GM19240 (cell line): ENCODE results near the gene RFPL1.
A peak's percentile ranks its signal among the peaks of the same experiment; 100 is the strongest.
"Not testable (repeated sequence)": the region's sequence is repeated elsewhere in the genome, so short reads cannot be mapped to it uniquely, and the experiment has no call there.

Source experiments
- DNase-seq: peaks from one replicate; pipeline ENCODE4 v3.0.0; 2011; ENCODE audit warnings: low spot score; ENCODE audit not compliant: insufficient read length

The RFPL1 gene

GRCh38 chr22:29438283-29438682 lies at the start of gene RFPL1:
Gene RFPL1 (plus strand): TSS chr22:29438583.
- DNase-seq: not testable (repeated sequence)

DNA sequence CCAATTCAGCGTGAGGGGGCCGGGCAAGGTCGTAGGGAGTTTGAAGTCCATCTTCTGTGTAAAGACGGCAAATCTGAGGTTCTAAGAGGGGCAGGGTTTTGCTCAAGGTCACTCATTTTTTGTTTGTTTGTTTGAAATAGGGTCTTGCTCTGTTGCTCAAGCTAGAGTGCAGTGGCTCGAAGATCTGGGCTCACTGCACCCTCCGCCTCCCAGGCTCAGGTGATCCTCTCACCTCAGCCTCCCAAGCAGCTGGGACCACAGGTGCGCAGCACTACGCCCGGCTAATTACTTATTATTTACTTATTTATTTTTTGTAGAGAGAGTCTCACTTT lies 49.7 kb upstream of the RFPL1 start:
- DNase-seq: no peak

GRCh38 chr22:29390270-29390669 lies 48.1 kb upstream of the RFPL1 start:
- DNase-seq: no peak

GRCh38 chr22:29391546-29391945 lies 46.8 kb upstream of the RFPL1 start:
- DNase-seq: no peak

DNA sequence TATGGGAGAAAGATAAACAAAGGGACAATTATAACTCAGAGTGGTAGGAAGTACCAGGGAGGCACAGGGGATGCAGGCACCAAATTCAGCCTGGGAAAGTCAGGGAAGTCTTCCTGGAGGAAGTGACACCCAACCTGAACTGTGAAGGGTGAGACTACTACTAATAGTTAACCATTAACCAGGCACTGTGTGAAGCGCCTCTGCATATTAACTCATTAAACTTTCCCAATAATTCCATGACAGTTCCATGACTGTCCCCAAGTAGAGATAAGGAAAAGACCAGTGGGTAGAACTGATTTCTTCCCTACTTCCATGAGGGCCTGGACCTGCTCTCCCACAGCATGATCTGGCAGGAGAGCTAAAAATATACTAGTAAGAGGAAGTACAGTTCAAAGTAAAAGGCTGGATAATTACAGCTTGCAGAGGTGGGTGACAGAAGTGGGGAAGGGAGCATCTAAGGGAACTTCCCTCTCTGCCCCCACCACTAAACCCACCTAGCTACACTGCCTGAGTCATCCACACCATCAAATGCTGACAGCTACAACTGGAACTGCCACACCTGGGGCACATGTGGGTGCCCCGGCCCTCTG lies 45.3 kb upstream of the RFPL1 start:
- no peak for DNase-seq

DNA sequence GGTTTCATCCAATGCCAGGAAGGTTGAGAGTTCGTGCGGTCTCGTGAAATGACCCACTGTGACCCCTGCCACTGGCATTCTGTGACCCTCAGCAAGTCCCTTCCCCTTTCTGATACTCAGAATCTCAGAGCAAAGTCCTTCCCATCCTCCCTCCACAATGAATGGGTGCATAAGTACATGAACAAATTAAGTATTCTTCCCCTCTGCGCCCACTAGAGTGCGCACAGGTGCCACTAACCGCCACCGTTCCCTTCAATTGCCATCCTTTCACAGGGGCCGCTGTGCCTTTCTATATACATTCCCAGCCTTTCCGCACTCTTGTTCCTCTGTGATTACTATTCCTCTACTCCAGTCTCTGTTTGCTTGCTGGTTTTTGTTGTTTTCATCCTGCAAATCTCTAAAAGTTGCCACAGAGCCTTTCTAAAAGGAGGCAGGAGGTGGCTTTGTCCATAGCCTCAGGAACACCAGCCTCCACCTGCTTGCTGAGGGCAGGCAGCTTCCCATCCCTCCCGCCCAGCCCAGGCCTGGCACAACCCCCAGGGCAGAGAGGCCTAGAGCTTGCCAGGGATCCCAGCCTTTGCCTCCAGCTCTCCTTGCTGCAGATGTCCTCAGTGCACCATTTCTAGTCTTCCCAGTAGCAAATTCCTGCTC lies 43.3 kb upstream of the RFPL1 start:
- peak; percentile 52 for DNase-seq

GRCh38 chr22:29396126-29396525 lies 42.3 kb upstream of the RFPL1 start:
- no peak for DNase-seq

DNA sequence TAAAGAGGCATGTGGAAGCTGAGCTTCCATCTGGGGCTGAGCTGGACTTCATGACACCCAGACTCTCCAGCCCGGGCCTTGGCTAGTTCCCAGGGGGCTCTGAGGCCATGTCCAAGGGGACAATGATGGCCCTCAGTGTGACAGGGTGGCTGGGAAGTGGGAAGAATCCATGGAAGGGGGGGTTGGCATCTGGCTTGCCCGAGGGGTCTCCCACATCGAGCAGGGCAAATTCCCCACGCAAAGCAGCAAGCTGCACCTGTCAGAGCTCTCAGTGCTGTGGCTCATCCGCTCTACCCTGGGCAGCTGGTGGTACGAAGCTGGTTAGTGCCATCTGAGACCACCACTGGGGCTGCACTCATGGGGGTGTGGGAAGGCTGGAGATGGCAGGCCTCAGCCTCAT lies 40.6 kb upstream of the RFPL1 start:
- DNase-seq: no peak

DNA sequence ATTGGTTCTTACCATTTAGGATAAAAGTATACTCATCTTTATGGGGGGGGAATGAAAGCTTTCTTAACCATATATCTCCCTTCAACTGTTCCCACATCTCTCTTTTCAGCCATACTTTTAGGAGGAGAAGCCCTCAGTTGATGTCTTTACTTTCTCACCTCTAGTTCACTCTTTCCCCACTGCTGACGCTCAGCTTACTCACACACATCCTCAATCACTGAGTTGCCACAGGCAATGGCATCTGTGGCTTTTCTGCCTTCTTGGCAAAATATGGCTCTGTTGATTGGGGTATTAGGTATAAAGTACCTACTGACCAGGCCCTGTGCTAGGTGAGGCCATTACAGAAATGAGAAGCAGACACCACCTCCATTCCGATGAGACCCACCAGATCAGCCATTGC lies 37.8 kb upstream of the RFPL1 start:
- no peak for DNase-seq

DNA sequence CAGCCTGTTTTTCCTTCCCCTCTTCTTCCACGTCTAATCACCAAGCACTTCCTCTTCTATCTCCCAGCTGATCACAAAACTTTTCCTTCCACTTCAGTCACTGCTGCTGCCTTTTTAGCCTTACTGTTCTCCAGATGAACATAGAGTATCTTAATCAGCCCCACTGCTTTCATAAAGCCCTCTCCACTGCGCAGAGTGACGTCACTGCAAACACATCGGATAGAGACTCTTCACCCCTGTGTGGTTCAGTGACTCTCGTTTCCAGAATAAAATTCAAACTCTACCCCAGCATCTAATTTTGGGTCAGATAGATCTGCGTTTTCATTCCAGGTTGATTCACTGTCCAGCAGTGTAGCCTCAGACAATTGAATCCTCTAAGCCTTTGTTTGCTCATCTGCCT lies 36.8 kb upstream of the RFPL1 start:
- DNase-seq: not testable (repeated sequence)

GRCh38 chr22:29408940-29409339 lies 29.4 kb upstream of the RFPL1 start:
- no peak for DNase-seq

DNA sequence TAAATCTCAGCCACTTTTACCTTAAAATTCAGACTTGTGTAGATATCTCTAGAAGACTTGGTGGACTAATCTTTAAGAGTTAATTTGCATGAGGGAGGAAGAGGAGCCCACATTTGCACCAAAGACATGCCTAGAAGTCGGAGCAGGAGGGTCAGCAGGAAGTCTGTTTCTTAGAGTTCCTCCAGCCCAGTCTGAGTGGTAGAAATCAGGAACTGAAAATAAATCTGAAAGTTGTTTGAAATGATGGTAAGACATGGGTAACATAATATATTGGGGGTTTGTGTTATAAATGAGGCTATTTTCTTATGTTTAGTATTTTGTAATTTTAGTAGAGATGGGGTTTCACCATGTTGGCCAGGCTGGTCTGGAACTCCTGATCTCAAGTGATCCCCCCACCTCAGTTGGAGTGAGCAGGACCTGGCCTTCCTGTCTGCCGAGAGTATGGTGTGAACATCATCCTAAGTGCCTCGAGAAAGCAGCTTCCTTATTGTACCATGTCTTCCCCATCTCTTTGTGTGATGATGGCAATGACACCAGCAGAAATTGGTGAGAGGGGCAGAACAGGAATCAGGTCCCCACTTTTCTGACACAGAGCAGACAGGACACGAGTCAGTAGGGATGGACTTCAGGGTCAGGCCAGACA lies 26.7 kb upstream of the RFPL1 start:
- not testable (repeated sequence) for DNase-seq

DNA sequence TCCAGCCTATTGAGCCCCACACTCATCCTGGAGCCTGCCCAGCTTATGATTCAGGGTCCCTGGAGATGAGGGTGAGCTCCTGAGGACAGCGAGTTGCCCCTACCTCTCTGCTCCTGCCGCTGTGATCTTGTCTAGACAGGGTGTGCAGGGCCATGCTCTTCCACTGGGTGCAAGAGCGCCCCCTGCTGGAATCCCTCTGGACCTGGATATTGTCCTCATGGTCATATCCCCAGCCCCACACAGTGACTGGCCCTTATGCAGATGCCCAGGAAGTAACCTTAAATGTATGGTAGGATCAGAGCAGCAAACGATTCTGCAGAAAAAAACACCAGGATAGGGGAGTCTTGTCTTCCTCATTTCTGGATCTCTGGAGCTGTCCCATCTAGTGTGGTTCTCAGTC lies 25.6 kb upstream of the RFPL1 start:
- DNase-seq: not testable (repeated sequence)

DNA sequence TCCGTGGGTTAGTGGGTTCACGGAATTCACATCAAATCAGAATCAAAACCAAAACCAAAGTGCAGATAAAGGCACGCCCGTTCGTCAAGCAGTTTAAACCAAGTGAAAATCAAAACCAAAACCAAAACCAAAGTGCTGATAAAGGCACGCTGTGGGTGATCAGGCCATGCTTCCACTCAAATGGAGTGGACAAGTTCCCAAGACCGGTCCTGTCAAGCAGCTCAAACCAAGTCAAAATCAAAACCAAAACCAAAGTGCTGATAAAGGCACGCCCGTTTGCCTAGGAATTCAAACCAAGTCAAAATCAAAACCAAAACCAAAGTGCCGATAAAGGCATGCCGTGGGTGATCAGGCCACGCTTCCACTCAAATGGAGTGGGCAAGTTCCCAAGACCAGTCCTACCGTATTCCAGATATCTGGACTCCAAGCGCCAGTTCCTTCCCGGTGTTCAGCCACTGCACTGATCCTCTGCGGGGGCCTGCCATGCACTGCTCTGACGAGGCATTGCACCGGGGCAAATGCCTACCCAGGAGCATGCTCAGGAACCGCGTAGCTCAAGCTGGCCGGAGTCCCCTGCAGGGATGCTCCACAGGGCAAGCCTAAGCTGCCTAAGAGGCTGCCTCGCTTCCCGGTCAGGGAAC lies 23.3 kb upstream of the RFPL1 start:
- DNase-seq: not testable (repeated sequence)

DNA sequence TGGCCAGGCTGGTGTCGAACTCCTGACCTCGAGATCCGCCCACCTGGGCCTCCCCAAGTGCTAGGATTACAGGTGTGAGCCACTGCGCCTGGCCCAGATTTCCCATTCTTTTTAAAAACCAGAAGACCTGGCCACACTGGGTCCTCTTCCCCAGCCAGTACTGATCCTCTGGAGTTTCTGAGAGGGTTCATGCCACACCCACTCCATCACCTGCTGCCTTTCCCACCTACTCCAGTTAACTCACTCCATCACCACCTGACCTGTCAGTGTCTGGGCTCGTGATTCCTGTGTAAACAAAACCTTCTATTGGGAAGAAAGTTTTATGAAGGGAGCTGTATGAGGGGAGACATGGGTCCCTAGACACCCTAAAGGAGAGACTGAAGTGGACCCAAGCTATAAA lies 19.7 kb upstream of the RFPL1 start:
- not testable (repeated sequence) for DNase-seq

GRCh38 chr22:29426476-29426875 lies 11.9 kb upstream of the RFPL1 start:
- no peak for DNase-seq

GRCh38 chr22:29427176-29427760 lies 11.1 kb upstream of the RFPL1 start:
- DNase-seq: no peak

GRCh38 chr22:29431986-29432385 lies 6.4 kb upstream of the RFPL1 start:
- no peak for DNase-seq

- no peak for DNase-seq
Measured at GRCh38 chr22:29433856-29434255, 4.5 kb upstream of the RFPL1 start.

- no peak for DNase-seq
Measured at GRCh38 chr22:29434288-29434687, 4.1 kb upstream of the RFPL1 start.

- no peak for DNase-seq
Measured at GRCh38 chr22:29435236-29436136, 2.9 kb upstream of the RFPL1 start.
